H7 (cell line): ENCODE data around the gene CD33. TPM values are rescaled to one million over a fixed set of nuclear protein-coding genes. Genes with fewer than 3 reads are reported as not detected.

Source experiments
- DNase-seq: peaks from one replicate; pipeline ENCODE4 v3.0.0; 2012
- H3K27me3 ChIP-seq: 2 replicates; pipeline ENCODE4 v1.6.0; 2011; ENCODE audit warnings: mild to moderate bottlenecking, low read length; ENCODE audit not compliant: control insufficient read depth, insufficient read depth
- H3K36me3 ChIP-seq: replicated peaks from 2 replicates; pipeline ENCODE4 v1.5.1; 2011; ENCODE audit warnings: low read length; ENCODE audit not compliant: control insufficient read depth, insufficient read depth
- H3K4me3 ChIP-seq: 2 replicates; pipeline ENCODE4 v1.5.1; 2011; ENCODE audit warnings: low read depth, mild to moderate bottlenecking, control low read depth, low read length, moderate library complexity; ENCODE audit not compliant: insufficient read depth
- total RNA-seq: library from RNA; depleted of rRNA; stranded (reverse); fragments of >200 nt; shearing (Covaris generic); gene quantifications from 2 replicates; pipeline ENCODE4 v1.2.3, GENCODE V29; 2014

Gene CD33
- total RNA-seq, 1 experiment from 2014 or later: 0.28 TPM

DNA sequence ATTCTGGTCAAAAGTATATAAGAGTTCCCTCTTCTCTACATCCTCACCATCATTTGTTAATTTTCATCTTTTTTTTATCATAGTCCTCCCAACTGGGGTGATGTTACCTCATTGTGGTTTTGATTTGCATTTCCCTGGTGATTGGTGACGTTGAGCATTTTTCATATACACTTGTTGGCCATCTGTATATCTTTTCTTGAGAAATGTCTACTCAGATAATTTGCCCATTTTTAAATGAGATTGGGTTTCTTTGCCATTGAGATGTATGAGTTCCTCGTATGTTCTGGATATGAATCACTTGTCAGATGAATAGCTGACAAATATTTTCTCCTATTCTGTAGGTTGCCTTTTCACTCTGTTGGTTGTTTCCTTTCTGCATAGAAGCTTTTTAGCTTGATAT is 2.4 kb downstream of the CD33 start:
- Histone ChIP-seq H3K4me3 (no peak overlapping the region), H3K27me3 (no peaks in the 10 kb centered on the region), H3K36me3 (no peaks in the 10 kb centered on the region)
- no peak for DNase-seq

DNA sequence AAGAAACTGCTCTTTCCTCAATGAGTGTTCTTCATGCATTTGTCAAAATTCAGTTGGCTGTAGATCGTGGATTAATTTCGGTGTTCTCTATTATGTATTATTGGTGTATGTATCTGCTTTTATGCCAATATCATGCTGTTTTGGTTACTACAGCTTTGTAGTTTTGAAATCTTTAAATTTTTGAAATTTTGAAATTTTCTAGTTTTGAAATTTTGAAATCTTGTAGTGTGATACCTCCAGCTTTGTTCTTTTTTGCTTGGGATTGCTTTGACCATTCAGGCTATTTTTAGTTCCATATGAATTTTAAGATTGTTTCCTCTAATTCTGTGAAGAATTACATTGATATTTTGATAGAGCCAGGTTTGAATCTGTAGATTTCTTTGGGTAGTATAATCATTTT is 3.1 kb downstream of the CD33 start:
- DNase-seq: no peak
- H3K27me3 ChIP-seq: no peaks in the 10 kb centered on the region
- H3K36me3 ChIP-seq: no peaks in the 10 kb centered on the region
- no peak overlapping the region for H3K4me3 ChIP-seq

DNA sequence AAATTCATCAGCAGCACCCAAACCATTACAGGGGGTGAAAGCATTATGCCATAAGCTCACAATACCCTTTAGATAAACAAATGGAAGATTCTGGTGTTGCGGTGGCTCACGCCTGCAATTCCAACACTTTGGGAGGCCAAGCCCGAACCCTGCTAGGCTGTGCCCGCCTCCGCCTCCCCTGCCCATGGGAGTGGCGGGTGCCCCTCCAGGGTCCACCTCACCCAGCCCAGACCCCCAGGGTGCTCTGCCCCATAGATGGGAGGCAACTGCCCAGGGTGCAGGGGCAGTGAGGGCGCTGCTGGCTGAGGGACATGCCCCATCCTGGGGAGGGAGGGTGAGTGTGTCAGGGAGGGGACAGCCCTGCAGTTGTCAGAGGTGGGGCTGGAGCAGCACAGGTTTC is 16.0 kb downstream of the CD33 start:
- Histone ChIP-seq H3K27me3 (no peaks in the 10 kb centered on the region), H3K36me3 (no peaks in the 10 kb centered on the region), H3K4me3 (no peak overlapping the region)
- no peak for DNase-seq

DNA sequence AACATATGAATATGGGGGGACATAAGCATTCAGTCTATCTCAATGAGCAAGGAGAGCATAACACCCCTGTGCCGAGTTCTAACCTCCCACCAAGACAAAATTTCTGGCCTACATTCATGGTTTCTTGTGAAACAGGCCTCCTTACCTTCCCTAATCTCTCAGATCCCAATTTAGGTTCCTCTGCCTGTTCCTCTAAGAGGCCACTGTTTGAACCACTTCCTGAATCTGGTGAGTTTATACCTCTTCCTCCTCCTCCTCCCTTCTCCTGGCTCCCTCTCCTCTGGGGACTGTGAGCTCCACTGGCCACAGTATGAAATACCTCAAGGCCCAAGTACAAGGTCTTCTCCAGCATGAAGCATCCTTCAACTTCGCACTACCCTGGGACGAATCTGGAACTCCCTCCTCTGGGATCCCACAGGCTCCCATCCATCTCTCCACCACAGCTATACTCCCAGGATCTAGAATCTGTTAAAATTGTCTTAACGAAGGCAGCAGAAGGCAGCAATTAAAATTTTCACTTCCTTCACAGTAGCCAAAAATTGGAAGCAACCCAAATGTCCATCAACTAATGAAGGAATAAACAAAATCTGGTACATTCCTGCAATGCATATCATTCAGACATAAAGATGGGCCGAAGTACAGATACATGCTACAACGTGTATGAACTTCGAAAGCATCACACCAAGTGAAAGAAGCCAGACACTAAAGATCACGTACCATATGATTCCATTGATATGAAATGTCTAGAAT is 18.2 kb downstream of the CD33 start:
- DNase-seq: no peak
- no peaks in the 10 kb centered on the region for H3K27me3 ChIP-seq
- H3K4me3 ChIP-seq: no peak overlapping the region
- no peaks in the 10 kb centered on the region for H3K36me3 ChIP-seq

DNA sequence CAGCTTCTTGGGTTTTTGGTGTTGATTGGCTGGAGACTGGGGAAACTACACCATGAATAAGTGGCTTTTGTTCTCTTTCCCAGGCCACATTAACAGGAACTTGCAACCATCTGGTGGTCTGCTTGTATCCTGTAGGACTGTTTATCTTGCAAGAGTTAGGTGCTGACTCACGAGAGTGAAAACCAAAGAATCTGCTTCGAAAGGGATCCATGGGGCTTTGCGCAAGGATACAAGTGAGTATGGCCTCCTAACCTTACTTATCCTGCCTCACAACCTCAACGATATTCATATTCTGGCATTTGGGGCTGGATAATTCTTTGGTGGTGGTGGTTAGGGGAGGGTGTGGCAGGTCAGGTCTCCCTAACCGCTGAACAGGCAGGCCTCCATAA is 21.3 kb downstream of the CD33 start:
- H3K36me3 ChIP-seq: no peaks in the 10 kb centered on the region
- no peaks in the 10 kb centered on the region for H3K27me3 ChIP-seq
- DNase-seq: no peak
- no peak overlapping the region for H3K4me3 ChIP-seq

DNA sequence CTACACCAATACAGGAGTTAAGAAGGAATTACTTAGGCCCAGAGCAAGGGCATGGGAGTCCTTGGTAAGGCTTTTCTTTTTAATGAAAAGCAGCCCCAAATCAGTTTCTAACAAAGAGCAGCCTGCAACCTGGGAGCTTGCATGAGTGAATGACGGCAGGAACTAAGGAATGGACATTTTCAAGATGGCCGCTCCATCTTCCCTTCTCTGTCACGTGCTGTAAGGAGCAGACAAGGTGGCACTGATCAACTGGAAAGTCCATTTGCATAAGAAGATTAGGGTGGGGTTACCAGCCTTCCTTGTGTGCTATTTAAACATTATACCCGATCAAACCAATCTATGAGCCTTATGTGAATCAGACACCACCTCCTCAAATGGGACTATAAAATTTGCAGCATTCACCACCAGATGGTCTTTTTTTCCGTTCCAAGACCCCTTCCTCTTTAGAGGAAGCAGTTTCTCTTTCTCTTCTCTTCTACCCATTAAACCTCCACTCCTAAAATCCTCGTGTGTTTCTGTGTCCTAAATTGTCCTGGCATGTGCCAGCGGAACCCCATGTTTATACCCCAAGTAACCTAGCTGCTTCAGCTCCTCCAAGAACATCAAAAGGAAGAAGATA is 23.2 kb downstream of the CD33 start:
- no peak for DNase-seq
- Histone ChIP-seq H3K36me3 (no peaks in the 10 kb centered on the region), H3K4me3 (no peak overlapping the region), H3K27me3 (no peaks in the 10 kb centered on the region)

DNA sequence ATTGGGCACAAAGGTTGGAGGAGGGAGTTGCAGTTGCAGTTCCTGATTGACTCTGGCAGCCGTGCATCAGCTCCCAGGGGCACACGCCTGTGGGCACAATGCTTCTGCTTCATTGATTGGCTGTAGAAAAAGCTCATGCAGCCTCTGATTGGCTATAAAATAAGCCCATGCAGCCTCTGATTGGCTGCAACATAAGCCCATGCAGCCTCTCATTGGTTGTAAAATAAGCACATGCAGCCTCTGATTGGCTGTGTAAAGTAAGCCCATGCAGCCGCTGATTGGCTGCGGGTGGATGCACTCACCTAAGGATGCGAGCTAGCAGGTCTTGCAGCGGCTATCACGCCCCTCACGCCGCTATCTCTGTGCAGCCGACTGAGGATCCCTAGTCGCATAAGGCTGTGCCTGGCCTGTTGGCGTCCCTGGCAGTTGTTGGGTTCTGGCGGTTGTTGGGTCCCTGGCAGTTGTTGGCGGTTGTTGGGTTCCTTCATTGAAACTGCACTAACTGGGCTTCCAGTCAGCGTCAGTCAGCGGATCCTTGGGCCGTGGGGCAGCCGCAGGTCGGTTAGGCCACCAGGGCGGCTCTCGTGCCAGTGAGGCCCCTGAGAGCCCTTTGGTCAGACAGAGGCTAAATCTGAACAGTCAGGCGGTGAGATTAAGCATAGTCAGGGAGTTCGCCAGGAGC is 26.0 kb downstream of the CD33 start, which contains the start of gene SIGLECL1:
SIGLECL1 (plus strand) TSS at position 295 of the 682 bp plus-strand sequence. CDS start 12,993 bp downstream, outside the sequence.
- peak; percentile 44 for DNase-seq
- H3K36me3 ChIP-seq: no peaks in the 10 kb centered on the region
- no peaks in the 10 kb centered on the region for H3K27me3 ChIP-seq
- H3K4me3 ChIP-seq: no peak within 1 kb of the TSS

DNA sequence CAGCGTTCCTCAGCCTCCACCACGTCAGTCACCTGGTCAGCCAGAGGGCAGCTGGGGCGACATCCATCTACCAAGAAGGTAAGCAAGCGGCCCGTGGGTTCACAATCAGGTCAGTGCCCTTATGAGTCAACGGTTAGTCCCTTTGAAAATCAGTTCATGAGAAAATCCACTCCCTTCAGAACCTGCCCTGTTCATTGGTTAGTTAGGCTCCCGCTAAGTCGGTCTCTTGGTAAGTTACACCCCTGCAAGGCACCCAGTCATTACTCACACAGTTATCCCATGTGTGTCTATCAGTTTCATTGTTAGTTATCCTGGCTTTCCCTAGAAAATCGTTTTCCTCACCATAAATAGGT is 26.6 kb downstream of the CD33 start:
- Histone ChIP-seq H3K4me3 (no peak overlapping the region), H3K27me3 (no peaks in the 10 kb centered on the region), H3K36me3 (no peaks in the 10 kb centered on the region)
- DNase-seq: no peak

DNA sequence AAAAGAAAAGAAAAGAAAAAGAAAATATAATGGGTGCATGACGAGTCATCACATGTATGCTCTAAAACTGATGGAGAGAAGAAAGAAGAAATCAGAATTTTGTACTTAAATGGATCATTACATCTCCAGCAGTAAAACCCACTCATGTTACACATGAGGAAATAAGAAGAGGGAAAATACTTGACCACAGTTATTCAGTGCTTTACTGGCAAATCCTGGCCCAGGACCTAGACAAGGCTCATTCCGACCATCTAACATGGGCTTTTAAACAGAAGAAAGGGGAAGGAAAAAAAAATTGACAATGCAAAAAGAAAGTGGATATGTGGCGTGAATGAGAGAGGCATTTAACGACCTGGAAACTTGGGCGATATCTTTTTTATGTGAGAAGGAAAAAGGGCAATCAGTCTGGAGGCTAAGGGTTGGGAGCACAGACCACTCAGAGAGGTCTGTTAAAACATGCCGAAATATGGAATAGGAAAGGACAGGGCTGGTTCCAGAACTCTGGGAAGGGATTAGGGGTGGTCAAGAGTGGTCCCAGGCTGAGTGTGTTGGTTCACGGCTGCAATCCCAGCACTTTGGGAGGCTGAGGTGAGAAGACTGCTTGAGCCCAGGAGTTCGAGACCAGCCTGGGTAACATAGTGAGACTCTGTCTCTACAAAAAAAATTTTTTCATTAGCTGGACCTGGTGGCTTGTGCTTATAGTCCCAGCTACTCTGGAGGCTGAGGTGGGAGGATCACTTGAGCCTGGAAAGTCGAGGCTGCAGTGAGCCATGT is 27.6 kb downstream of the CD33 start:
- no peaks in the 10 kb centered on the region for H3K27me3 ChIP-seq
- H3K4me3 ChIP-seq: no peak overlapping the region
- no peaks in the 10 kb centered on the region for H3K36me3 ChIP-seq
- DNase-seq: no peak

DNA sequence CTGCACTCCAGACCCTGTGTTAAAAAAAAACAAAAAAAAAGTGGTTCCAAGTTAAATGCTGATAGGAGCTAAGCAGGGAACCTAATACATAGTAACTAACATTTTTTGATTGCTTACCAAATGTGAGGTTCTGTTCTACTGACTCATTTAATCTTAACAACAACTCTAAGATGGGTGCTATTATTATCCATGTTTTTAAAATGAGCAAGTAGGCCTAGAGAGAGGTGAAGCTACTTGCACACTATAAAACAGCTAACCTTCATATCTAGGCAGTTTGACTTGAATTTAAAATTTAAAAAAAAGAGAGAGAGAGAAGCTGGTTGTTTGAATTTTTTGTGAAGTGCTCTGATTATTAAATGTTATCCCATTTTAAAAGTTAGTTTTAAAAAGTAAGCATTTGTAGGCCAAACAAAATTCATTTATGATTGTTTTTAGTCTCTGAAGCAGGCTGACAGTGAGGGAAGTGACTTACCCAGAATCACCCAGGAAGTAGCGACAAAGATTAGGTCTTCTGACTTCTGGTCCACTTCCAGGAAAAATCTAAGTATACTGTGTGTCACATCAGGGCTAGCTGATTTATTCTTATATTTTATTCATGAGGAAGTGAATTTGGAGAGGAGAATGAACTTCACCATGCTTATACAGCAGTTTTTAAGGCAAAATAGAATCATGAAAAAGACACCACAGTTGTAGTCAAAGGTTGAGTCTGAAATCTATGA is 28.4 kb downstream of the CD33 start:
- Histone ChIP-seq H3K27me3 (no peaks in the 10 kb centered on the region), H3K36me3 (no peaks in the 10 kb centered on the region), H3K4me3 (no peak overlapping the region)
- no peak for DNase-seq

DNA sequence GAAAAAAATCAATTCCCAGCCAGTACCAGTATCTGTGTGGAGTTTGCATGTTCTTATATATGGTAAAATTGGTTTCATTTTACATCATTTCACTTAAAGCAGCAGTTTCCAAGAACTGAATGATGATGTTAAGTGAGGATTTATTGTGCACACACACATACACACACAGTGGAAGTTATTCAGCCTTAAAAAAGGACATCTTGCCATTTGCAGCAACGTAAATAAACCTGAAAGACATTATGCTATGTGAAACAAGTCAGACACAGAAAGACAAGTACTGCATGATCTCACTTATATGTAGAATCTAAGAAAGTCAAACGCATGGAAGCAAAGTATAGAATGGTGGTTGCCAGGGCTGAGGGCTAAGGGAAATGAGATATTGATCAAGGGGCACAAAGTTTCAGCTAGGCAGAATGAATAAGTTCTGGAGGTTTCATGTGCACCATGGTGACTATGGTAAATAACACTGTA is 31.3 kb downstream of the CD33 start:
- DNase-seq: no peak
- Histone ChIP-seq H3K27me3 (no peaks in the 10 kb centered on the region), H3K36me3 (no peaks in the 10 kb centered on the region), H3K4me3 (no peak overlapping the region)

DNA sequence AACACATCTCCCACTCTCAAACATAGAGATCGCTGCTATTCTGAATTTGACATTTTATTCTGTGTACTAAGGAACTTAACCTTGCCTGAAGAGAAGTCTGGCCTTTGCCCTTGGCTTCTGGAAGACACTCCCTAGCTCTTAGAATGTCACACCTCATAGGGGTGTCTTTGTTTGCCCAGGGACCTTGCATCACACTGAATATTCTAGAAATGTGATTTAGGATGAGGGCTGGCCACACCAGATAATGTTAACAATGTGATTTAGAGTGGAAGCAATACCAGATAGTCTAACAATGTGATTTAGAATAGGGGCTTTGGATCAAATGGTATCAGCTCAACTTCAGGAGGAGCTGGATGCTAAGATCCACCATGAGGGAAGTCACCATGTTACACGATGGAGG is 32.6 kb downstream of the CD33 start:
- DNase-seq: no peak
- Histone ChIP-seq H3K27me3 (no peaks in the 10 kb centered on the region), H3K36me3 (no peaks in the 10 kb centered on the region), H3K4me3 (no peak overlapping the region)

DNA sequence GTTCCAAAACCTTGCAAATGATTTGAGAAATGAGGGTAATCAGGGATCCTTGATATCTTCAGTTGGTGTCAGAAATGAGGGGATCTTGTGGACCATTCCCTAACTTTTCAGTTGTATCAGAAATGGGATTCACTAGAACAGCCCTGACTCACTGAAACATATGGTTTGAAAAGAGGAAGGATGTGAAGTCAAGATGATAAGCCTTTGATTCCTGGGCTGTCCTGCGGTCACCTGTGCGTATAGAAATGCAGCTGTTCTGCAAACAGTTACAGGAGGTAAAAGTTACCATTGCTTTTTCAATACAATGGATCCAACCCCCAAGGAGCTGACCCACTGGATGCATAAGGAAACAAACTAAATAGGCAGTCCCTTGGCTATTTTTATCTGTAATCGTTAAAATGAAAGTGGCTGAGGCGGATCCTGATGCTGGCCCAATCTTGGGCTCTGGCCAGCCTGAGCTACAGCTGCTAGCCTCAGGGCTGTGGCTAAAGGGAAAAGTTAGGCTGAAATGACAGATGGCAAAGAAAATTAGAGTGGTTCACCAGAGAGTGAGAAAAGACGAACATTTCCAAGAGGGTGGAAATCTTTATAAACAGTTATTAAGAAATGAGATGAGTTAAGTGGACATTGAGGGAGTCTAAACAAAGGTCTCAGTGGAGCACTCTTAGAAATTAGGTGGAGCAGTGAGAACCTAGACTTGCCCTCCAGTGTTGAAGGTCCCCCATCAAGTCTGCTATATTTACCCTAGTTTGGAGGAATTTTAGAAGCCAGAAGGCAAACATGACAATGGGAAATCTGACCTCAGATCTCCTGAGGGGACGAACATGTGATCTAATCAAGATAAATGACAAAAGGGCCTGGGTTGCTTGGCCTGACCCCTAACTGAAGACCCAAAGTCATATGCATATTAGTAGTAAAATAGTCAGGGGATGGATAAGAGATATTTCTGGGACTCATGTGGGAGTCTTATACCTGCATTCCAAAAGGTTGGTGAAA is 33.6 kb downstream of the CD33 start:
- H3K4me3 ChIP-seq: no peak overlapping the region
- H3K27me3 ChIP-seq: no peaks in the 10 kb centered on the region
- DNase-seq: no peak
- no peaks in the 10 kb centered on the region for H3K36me3 ChIP-seq
